DOHH2 (cell line): ENCODE results near the gene CD200.

Experiments used
- CTCF ChIP-seq: fragments of 200-600 bp; sonication (generic); IDR thresholded peaks from one replicate; pipeline ENCODE4 v1.5.1; 2014; ENCODE audit warnings: antibody characterized with exemption, mild to moderate bottlenecking, low read depth, low read length; ENCODE audit not compliant: poor library complexity, severe bottlenecking
- EZH2phosphoT487 ChIP-seq: fragments of 200-600 bp; sonication (generic); IDR thresholded peaks from 2 replicates; pipeline ENCODE4 v1.6.1; 2017; ENCODE audit warnings: borderline replicate concordance, mild to moderate bottlenecking, antibody characterized with exemption, low read length, moderate library complexity, mixed read lengths

- TF ChIP-seq CTCF (no peak), EZH2phosphoT487 (no peak)
Observed at GRCh38 chr3:112303764-112304325, 29.1 kb upstream of the CD200 start.
